ENCODE results near the gene UBE2E3. TPM values are rescaled to one million over a fixed set of nuclear protein-coding genes. Genes with fewer than 3 reads are reported as not detected.

UBE2E3 gene
- total and polyA plus RNA-seq, 4 donors = 21.3 to 51.5 (median 32.0) TPM

DNA sequence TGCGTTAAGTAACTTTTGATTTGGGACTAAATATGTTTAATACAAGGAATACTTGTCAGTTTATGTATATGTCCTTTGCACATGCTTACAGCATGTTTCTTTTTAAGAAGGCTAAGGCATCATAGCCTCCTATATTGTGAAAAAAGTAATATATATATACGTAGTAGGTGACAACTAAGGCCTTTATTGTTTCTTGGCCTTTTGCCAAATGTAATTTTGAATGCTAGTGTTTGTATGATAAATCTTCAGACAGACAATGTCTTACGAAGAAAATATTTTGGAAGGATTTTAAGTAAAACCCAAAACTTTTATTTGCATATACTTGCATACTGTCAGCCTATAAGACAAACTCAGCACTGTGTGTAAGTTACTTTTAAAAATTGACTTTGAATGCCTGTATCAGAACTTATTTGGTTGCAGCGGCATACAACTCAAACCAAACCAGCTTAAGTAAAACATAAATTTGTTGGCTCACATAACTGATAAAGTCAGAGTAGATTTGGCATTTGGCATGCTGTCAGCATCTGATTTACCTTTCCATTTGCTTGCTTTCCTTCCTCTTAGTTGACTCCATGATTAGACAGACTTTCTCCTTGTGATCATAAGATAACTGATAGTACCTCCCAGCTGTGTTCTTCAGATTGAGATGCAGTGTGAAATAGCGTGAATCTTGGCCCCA lies 24.4 kb downstream of the UBE2E3 start:
- no peak for TF ChIP-seq NR2F2 (IDR thresholded peaks at IDR 0.05)
- no peak for TF ChIP-seq TAF1 (conservative IDR thresholded peaks at IDR 0.05)
- no peak for TF ChIP-seq ZBTB33 (IDR thresholded peaks at IDR 0.05)
- TF ChIP-seq, protein P1, sequence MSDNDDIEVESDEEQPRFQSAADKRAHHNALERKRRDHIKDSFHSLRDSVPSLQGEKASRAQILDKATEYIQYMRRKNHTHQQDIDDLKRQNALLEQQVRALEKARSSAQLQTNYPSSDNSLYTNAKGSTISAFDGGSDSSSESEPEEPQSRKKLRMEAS (IDR thresholded peaks at IDR 0.05) = no peak
- no peak for TF ChIP-seq EGR1 (IDR thresholded peaks at IDR 0.05; ENCODE audit: low read depth in 2 of 2)
- no peak for TF ChIP-seq RXRA (IDR thresholded peaks at IDR 0.05)
- TF ChIP-seq HNF4A (conservative IDR thresholded peaks at IDR 0.05) = no peak
- H3K4me1 ChIP-seq (ENCODE audit: control insufficient read depth in 4 of 4, insufficient read depth in 4 of 4, low read length in 3 of 4) = peaks cover 0 to 17% (median 5%) of the 10 kb centered on the region in 4 donors
- WGBS = 96% methylated on average over 5 of the region's 5 CpGs
- no peak overlapping the region for H3K4me3 ChIP-seq (ENCODE audit: low read depth in 1 of 3, low read length in 3 of 3)
- no peak overlapping the region for H3K9ac ChIP-seq (ENCODE audit: low read depth in 1 of 2, low read length in 2 of 2)
- H3K27me3 ChIP-seq (ENCODE audit: control insufficient read depth in 4 of 4, insufficient read depth in 4 of 4, low read length in 3 of 4) = no peaks in the 10 kb centered on the region
- H3K9me3 ChIP-seq (ENCODE audit: control insufficient read depth in 4 of 4, low read length in 3 of 4) = no peaks in the 10 kb centered on the region
- DNase-seq (ENCODE audit: low spot score) = no peak
- H3K27ac ChIP-seq (ENCODE audit: low read depth in 1 of 2, low read length in 2 of 2) = no peak overlapping the region
- H3K36me3 ChIP-seq (ENCODE audit: control insufficient read depth in 4 of 4, insufficient read depth in 3 of 4, low read depth in 1 of 4, low read length in 3 of 4) = no peaks in the 10 kb centered on the region

DNA sequence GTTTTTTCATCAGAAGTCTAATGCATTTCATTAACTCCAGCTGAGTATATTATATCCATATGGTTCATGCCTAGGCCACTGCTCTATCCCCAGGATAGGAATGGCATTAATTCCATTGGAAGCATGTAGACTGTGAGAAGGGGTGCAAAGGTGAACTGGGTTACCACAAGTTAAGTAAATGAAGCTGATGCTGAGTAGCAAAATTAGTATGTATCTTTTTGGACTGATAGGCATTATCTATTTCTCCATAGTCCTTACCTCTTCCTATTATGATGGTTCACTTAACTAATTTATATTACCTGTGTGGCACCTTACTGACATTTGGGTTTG lies 24.9 kb downstream of the UBE2E3 start:
- no peak overlapping the region for H3K4me3 ChIP-seq (ENCODE audit: low read depth in 1 of 3, low read length in 3 of 3)
- no peak overlapping the region for H3K9ac ChIP-seq (ENCODE audit: low read depth in 1 of 2, low read length in 2 of 2)
- no peaks in the 10 kb centered on the region for H3K9me3 ChIP-seq (ENCODE audit: control insufficient read depth in 4 of 4, low read length in 3 of 4)
- peak in 1 of 2 donors; percentile 32 for TF ChIP-seq RXRA (IDR thresholded peaks at IDR 0.05)
- no peak for TF ChIP-seq FOXA1 (IDR thresholded peaks at IDR 0.05)
- no peak for TF ChIP-seq GABPA (IDR thresholded peaks at IDR 0.05 in 1 of 2, conservative IDR thresholded peaks at IDR 0.05 in 1 of 2)
- peak; percentile 21 to 54 for TF ChIP-seq HNF4A (conservative IDR thresholded peaks at IDR 0.05)
- no peak for DNase-seq (ENCODE audit: low spot score)
- H3K27ac ChIP-seq (ENCODE audit: low read depth in 1 of 2, low read length in 2 of 2) = no peak overlapping the region
- no peaks in the 10 kb centered on the region for H3K36me3 ChIP-seq (ENCODE audit: control insufficient read depth in 4 of 4, insufficient read depth in 3 of 4, low read depth in 1 of 4, low read length in 3 of 4)
- H3K27me3 ChIP-seq (ENCODE audit: control insufficient read depth in 4 of 4, insufficient read depth in 4 of 4, low read length in 3 of 4) = no peaks in the 10 kb centered on the region
- peaks cover 0 to 17% (median 5%) of the 10 kb centered on the region in 4 donors for H3K4me1 ChIP-seq (ENCODE audit: control insufficient read depth in 4 of 4, insufficient read depth in 4 of 4, low read length in 3 of 4)

DNA sequence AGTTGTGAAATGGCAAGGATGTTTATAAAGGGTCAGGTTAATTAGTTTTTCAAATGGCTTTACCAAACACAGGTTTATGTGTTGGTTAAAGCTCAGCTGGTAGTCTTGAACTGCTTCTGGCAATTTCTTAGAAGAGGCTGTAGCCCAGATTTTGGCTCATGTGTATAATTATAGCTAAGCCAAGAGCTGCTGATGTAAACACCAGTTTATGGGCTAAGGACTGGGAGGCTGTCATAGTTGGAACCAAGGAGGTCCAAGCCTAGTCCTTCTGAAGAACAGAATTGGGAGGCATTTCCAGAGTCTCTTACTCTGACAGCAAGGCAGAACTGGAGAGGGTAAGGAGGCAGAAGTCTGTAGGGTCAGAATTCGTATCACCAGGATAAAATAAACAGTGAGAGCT lies 25.4 kb downstream of the UBE2E3 start:
- 63% methylated on average over 1 of the region's 1 CpG for WGBS
- no peak for TF ChIP-seq ZBTB33 (IDR thresholded peaks at IDR 0.05)
- TF ChIP-seq FOXA2 (IDR thresholded peaks at IDR 0.05) = no peak
- no peak for TF ChIP-seq CTCF (IDR thresholded peaks at IDR 0.05; ENCODE audit: low read depth, low read length, missing input control)
- TF ChIP-seq YY1 (IDR thresholded peaks at IDR 0.05) = no peak
- no peak for TF ChIP-seq HNF4G (IDR thresholded peaks at IDR 0.05)
- no peak for TF ChIP-seq TAF1 (conservative IDR thresholded peaks at IDR 0.05)
- TF ChIP-seq RXRA (IDR thresholded peaks at IDR 0.05) = no peak
- no peak for TF ChIP-seq RAD21 (IDR thresholded peaks at IDR 0.05)
- TF ChIP-seq, protein P2, sequence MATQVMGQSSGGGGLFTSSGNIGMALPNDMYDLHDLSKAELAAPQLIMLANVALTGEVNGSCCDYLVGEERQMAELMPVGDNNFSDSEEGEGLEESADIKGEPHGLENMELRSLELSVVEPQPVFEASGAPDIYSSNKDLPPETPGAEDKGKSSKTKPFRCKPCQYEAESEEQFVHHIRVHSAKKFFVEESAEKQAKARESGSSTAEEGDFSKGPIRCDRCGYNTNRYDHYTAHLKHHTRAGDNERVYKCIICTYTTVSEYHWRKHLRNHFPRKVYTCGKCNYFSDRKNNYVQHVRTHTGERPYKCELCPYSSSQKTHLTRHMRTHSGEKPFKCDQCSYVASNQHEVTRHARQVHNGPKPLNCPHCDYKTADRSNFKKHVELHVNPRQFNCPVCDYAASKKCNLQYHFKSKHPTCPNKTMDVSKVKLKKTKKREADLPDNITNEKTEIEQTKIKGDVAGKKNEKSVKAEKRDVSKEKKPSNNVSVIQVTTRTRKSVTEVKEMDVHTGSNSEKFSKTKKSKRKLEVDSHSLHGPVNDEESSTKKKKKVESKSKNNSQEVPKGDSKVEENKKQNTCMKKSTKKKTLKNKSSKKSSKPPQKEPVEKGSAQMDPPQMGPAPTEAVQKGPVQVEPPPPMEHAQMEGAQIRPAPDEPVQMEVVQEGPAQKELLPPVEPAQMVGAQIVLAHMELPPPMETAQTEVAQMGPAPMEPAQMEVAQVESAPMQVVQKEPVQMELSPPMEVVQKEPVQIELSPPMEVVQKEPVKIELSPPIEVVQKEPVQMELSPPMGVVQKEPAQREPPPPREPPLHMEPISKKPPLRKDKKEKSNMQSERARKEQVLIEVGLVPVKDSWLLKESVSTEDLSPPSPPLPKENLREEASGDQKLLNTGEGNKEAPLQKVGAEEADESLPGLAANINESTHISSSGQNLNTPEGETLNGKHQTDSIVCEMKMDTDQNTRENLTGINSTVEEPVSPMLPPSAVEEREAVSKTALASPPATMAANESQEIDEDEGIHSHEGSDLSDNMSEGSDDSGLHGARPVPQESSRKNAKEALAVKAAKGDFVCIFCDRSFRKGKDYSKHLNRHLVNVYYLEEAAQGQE (IDR thresholded peaks at IDR 0.05) = no peak
- TF ChIP-seq HNF4A (conservative IDR thresholded peaks at IDR 0.05) = no peak
- TF ChIP-seq SP1 (IDR thresholded peaks at IDR 0.05) = no peak
- TF ChIP-seq, protein P3, sequence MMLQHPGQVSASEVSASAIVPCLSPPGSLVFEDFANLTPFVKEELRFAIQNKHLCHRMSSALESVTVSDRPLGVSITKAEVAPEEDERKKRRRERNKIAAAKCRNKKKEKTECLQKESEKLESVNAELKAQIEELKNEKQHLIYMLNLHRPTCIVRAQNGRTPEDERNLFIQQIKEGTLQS (IDR thresholded peaks at IDR 0.05) = no peak
- TF ChIP-seq, protein P1 (IDR thresholded peaks at IDR 0.05) = no peak
- no peak for TF ChIP-seq FOXA1 (IDR thresholded peaks at IDR 0.05)
- no peak for TF ChIP-seq NR2F2 (IDR thresholded peaks at IDR 0.05)
- no peaks in the 10 kb centered on the region for H3K36me3 ChIP-seq (ENCODE audit: control insufficient read depth in 4 of 4, insufficient read depth in 3 of 4, low read depth in 1 of 4, low read length in 3 of 4)
- no peak overlapping the region for H3K27ac ChIP-seq (ENCODE audit: low read depth in 1 of 2, low read length in 2 of 2)
- no peak overlapping the region for H3K4me3 ChIP-seq (ENCODE audit: low read depth in 1 of 3, low read length in 3 of 3)
- DNase-seq (ENCODE audit: low spot score) = no peak
- H3K27me3 ChIP-seq (ENCODE audit: control insufficient read depth in 4 of 4, insufficient read depth in 4 of 4, low read length in 3 of 4) = no peaks in the 10 kb centered on the region
- no peak overlapping the region for H3K9ac ChIP-seq (ENCODE audit: low read depth in 1 of 2, low read length in 2 of 2)
- no peaks in the 10 kb centered on the region for H3K9me3 ChIP-seq (ENCODE audit: control insufficient read depth in 4 of 4, low read length in 3 of 4)
- peaks cover 0 to 17% (median 5%) of the 10 kb centered on the region in 4 donors for H3K4me1 ChIP-seq (ENCODE audit: control insufficient read depth in 4 of 4, insufficient read depth in 4 of 4, low read length in 3 of 4)

Measured in liver (tissue), 9 donors.